ENCODE measurements around the gene LRRC73.
A peak's percentile ranks its signal among the peaks of the same experiment; 100 is the strongest.
"Not testable (repeated sequence)": the region's sequence is repeated elsewhere in the genome, so short reads cannot be mapped to it uniquely, and the experiment has no call there.

The LRRC73 gene

DNA sequence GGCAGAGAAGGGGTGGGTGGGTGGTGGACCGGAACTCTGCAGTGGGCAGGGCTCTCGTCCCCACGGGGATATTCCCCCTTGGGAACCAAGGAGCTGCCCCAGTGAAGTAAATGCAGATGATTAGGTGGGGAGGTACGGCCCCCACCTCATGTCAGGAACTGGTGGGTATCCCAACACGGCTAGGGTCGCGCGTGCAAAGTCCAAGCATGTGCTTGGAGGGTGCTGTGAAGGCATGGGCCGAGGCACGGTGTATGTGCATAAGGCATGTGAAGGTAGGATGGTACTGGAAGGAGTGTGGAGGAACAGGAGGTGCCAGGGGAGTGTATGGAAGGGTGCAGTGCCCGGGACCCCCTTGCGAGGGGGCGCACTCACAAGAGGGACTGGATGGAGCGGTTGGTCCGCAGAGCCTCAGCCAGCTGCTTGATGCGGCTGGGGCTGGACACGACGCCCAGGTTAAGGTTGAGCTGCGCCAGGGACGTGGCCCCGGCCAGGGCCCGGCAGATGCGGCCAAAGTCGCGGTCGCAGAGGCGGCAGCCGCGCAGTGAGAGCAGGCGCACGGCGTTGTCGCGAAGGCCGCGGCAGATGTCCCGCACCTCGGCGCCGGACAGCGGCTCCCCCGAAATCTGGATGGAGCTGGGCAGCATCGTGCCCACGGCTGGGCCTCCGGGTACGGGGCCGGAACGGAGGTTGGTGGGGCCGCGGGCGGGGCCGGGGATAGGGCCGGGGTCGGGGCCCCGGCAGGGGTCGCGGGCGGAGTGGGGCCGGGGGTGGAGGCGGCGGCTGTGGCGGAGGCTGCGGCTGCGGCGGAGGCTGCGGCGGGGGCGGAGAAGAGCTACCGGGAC is 783 bp downstream of the LRRC73 start:
- DNase-seq = peak; percentile 7

DNA sequence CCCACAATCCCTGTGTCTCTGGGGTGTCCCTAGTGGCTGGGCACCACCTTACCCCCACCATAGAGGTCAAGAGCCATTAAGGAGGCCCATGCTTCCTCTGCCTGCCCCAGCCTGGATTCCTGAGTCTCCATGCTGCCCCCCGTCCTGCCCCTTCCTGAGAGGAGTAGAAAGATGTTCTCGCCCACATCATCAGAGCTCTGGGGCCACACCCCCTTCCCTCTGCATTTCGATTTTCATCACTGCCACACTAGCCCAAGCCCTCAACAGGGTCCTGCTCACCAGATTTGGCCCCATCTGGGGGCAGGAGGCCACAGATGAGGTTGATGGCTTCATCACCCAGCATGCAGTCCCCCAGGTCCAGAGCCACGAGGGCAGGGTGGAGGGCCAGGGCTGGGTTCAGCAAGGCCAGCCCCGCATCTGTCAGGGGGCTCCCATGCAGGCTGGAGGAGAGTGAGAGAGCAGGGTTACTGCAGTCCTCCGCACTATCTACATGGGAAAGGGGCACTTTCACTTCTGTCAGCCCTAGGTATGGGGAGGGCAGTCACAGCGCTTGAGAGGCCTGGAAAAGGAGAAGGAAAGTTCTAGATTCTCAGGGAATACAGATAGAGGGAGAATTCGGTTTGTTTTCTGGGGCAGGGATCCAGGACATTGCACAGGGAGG is 1.5 kb downstream of the LRRC73 start:
- no peak for DNase-seq

GRCh38 chr6:43506667-43507471 is 3.3 kb downstream of the LRRC73 start:
- peak; percentile 89 for DNase-seq

GRCh38 chr6:43506171-43506570 is 4.0 kb downstream of the LRRC73 start:
- DNase-seq = no peak

DNA sequence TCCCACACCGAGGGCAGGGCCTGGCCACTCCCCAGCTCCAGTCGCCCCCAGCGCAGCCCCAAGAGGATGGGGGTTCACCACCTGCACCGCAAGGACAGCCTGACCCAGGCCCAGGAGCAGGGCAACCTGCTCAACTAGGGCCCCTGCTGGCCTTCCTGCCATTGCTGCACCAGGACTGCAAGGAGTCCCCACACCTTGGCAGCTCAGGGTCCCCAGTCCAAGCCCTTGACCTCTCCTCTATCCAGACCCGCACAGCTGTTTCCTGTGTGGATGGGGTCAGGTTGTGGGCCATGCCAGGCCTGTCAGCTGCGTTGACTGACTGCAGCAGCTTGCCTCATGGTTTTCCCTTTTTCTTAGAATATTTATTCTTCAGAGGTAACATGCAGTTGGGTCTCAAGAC is 4.4 kb downstream of the LRRC73 start:
- DNase-seq = no peak

- DNase-seq = no peak
Measured at GRCh38 chr6:43504756-43505593, 5.2 kb downstream of the LRRC73 start.

DNA sequence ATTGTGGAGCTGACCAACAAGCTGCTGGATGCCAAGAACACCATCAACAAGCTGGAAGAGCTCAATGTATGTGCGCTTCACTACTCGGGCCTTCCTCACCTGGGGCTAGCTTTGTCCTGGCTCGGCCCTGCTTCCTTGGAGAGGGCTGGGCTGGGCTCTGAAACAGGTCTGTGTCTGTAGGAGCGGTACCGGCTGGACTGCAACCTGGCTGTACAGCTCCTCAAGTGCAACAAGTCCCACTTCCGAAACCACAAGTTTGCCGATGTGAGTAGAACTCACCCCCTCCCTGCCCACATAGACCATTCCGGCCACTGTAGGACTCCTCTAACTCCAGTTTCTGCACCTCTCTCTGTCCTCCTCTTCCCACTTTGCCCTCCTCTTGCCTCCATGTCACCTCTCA is 6.7 kb downstream of the LRRC73 start:
- DNase-seq = no peak

GRCh38 chr6:43502666-43503065 is 7.5 kb downstream of the LRRC73 start:
- no peak for DNase-seq

DNA sequence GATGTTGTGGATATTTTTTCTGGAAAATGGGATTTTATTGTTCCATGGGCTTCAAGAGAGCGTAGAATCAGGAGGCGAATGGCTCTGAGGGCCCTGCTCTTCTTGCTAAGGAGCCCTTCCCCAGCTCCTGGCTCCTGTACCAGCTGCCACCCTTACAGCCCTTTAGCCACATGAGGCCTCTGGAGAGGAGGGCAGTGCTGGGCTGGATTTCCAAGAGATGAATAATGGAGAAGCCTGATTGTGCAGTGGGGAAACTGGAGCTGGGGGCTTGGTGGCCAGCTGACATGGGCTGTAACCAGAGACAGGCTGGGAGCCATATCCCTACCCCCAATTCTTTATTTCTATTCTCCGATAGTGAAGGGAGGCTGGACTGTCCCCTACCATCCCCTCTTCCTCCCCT is 9.2 kb downstream of the LRRC73 start:
- DNase-seq = no peak

DNA sequence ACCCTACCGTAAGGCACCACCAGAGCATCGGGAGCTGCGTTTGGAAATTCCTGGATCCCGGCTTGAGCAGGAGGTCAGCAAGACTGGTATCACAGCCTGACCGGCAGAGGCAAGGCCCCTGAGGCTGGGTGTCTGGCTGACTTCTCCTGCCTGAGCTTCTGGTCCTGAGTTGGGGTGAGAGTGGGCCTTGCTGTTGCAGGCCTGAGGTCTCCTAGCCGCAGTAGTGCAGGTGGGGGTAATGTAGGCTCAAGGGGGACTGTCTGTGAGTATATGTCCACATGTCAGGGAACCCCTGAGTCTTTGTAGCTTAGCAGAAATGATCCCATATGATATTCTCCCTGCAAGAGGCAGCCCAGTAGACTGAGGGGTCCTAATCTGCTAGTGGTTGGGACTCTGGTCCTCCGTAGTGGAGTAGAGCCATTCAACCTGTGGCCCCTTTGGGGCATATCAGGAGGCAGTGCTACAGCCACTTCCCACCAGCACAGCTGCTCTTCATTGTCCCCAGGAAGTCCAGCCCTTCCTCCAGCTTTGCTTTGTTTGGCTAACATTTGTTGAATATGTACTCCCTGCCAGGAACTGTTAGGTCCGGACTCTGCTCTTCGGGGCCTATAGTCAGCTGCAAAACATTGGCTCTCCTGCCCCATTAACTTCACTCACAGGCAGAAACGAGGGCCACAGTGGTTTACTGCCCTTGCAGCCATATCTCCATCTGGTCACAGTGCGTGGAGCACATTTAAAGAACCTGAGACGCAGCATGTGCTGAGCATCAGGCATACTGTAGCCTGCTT is 10.9 kb downstream of the LRRC73 start:
- no peak for DNase-seq

DNA sequence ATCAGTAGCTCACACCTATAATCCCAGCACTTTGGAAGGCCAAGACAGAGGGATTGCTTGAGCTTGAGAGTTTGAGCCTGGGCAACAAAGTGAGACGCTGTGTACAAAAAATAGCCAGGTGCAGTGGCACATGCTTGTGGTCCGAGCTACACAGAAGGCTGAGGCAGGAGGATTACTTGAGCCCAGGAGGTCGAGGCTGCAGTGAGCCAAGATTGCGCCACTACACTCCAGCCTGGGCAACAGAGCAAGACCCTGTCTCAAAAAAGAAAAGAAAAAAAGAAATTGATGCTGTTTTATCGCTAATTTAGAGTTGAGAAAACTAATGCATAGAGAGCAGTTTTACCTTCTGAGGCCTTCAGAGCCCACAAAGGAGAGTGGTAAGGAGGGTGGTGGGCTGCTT is 11.9 kb downstream of the LRRC73 start:
- not testable (repeated sequence) for DNase-seq

DNA sequence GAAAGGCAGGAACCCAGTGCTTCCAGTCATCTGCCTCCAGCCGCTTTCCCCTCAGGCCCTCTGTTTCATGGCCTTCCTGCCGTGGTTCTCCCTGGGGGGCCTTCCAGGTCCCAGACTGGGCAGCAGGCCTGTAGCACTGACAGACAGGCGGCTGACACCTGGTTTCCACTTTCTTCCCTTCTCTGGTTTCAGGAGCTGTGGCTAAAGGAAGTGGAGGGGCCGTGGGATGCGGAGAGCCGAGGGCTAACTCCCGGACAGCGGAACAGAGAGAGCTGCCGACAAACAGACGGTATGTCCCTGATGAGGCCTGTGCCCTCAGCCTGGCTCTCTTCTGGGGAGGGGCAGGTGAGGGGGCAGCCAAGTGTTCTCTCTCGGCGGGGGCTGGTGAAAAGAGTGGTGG is 12.5 kb downstream of the LRRC73 start:
- DNase-seq = no peak

- no peak for DNase-seq
Measured at GRCh38 chr6:43497129-43497396, 13.1 kb downstream of the LRRC73 start.

- DNase-seq = no peak
Measured at GRCh38 chr6:43496370-43497128, 13.6 kb downstream of the LRRC73 start.

DNA sequence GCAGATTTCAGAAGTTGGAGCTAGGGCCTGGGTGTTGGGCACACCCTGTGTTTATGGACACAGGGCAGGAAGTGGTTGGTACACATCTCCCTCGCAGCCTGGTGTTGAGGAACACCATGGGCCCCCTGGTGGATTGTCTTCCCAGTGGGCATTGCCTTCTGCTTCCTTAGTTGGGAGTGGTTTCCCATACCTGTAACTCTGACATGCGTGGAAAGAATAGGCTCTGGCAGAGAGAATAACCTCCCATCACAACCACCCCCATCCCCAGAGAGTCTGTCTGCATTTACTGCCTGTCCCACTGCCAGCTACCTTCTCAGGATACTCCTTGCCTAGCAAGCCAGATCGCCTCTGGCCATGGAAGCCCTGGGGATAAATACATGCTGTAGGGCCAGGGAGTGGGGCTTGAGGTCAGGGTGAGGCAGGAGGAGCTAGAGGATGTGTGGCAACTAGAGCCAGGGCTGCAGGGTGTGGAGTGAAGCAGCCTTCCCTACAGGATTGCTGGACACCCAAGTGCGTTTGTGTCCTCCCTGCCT is 14.7 kb downstream of the LRRC73 start:
- no peak for DNase-seq

GRCh38 chr6:43494766-43495165 is 15.4 kb downstream of the LRRC73 start:
- no peak for DNase-seq

DNA sequence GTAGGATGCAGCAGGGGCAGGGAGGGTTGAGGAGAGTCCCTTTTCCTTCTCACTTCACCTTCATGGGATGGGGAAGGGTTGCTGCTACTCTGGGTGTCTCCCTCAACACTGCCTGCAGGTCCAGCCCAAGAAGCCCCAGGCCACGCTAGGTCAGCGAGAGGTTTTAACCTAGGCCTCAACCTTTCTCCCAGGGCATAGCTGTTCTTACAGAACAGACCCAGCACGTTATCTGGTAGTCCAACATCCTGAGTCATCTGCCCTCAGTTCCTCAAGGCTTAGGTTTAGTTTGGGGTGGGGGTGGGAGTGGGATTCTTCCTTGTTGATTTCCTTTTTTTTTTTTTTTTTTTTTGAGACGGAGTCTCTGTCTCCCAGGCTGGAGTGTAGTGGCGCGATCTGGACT is 15.8 kb downstream of the LRRC73 start:
- DNase-seq = no peak

- DNase-seq = no peak
Measured at GRCh38 chr6:43493833-43494232, 16.3 kb downstream of the LRRC73 start.

DNA sequence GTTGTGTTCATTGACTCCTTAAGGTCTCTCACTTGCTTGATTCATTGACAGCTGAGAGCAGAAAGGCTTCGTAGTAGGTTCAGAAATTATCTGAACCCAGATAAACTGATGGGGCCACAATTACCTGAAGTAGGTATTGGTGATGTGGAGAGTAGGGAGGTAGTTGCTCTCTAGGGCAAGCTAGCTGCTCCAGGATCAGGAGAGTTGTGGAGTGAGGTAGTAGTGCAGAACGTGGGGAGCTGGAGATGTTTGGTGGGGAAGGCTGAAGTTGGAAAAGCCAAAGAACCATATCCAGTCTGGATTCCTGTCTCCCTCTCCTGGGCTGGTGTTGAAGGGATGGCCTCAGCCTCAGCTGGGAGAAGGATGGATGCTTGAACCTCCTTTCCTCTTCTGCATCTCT is 16.9 kb downstream of the LRRC73 start:
- DNase-seq = no peak

DNA sequence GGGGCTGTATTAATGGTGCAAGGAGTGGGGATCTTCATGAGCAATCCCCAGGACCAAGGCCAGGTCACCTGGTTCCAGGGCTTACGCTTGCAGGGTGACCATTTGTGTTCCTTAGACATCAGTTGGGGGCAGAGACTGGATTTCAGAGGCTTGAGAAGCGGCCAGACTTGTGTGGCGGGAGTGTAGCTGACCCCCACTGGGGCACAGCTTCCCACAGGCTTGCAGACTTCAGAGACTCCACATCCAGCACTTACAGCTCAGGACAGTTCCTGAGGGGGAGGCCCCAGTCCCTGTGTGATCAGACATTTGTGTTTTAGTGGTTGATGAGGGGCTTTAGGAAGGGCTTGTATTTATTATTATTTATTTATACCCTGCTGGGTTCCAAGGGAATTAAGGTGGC is 17.5 kb downstream of the LRRC73 start:
- no peak for DNase-seq

Measured in suppressor macrophage treated with lipopolysaccharide for 4 hours (primary cell).